GM12873 (cell line): Measurements from ENCODE around the gene TMEM255B.
A peak's percentile ranks its signal among the peaks of the same experiment; 100 is the strongest.

Source experiments
- TF ChIP-seq, protein P1 (sequence below): IDR thresholded peaks from 2 replicates; pipeline ENCODE4 v1.5.1; 2012; ENCODE audit warnings: low read depth, mild to moderate bottlenecking, moderate library complexity, low read length, control low read depth; ENCODE audit not compliant: insufficient read depth; ENCODE audit errors: missing control alignments

TMEM255B gene

DNA sequence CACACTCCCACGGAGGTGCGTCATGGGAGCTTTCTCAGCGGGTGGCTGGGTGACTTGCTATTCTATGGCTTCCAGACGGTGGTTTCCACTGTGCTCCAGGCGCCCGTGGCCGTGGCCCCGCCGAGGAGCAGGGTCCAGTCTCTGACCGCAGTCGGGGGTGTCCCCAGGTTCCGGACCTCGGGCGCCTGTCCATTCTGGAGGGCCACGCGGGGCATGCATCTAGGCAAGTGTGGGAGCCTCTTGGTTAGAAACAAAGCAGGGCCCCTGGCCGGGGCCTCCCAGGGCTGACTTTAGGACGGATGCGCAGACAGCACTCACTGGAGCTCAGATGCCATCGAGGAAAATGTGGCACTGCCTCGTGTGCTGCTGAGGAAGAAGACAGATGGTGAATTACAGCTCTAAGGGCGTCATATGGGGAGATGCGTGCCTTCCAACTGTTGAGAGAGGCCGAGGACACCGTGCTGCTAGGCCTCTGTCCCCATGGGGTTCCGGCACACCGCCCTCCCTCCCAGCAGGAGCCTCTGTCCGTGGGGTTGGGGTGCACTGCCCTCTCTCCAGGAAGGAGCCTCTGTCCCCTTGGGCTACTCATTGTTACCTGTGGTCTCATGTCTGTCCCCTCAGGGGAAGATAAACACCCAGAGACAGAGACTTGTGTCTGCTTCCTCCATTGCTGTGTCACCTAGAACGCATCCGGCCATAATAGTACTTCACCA, 38.1 kb downstream of the TMEM255B start:
- TF ChIP-seq, protein P1, sequence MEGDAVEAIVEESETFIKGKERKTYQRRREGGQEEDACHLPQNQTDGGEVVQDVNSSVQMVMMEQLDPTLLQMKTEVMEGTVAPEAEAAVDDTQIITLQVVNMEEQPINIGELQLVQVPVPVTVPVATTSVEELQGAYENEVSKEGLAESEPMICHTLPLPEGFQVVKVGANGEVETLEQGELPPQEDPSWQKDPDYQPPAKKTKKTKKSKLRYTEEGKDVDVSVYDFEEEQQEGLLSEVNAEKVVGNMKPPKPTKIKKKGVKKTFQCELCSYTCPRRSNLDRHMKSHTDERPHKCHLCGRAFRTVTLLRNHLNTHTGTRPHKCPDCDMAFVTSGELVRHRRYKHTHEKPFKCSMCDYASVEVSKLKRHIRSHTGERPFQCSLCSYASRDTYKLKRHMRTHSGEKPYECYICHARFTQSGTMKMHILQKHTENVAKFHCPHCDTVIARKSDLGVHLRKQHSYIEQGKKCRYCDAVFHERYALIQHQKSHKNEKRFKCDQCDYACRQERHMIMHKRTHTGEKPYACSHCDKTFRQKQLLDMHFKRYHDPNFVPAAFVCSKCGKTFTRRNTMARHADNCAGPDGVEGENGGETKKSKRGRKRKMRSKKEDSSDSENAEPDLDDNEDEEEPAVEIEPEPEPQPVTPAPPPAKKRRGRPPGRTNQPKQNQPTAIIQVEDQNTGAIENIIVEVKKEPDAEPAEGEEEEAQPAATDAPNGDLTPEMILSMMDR: no peak

DNA sequence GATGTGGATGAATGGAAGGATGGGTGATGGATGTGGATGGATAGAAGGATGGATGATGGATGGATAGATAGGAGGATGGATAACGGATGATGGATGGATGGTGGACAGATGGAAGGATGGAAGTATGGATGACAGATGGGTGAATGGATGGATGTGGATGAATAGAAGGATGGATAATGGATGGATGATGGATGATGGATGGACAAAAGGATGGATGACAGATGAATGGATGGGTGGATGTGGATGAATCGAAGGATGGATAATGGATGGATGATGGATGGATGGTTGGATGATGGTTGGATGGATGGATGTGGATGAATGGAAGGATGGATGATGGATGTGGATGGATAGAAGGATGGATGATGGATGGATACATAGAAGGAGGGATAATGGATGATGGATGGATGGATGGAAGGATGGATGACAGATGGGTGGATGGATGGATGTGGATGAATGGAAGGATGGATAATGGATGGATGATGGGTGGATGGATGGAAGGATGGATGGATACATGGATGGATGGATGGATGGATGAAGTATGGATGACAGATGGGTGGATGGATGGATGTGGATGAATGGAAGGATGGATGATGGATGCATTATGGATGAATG, 39.3 kb downstream of the TMEM255B start:
- TF ChIP-seq, protein P1: no peak

DNA sequence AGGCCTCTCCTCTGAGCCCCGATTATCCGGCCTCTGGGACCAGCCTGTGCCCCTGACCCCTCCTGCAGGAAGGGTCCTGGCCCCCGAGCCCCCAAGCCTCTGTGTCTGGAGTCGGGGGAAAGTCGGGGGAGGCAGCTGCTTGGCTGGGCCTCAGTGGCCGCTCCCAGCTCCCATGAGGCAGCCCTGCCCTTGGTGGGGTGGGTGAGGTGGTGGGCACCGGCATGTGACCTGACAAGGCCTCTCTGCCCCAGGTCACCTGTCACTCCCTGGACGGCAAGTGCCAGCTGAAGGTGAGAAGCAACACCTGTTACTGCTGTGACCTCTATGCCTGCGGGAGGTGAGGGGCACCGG, 41.5 kb downstream of the TMEM255B start:
- TF ChIP-seq, protein P1: no peak

DNA sequence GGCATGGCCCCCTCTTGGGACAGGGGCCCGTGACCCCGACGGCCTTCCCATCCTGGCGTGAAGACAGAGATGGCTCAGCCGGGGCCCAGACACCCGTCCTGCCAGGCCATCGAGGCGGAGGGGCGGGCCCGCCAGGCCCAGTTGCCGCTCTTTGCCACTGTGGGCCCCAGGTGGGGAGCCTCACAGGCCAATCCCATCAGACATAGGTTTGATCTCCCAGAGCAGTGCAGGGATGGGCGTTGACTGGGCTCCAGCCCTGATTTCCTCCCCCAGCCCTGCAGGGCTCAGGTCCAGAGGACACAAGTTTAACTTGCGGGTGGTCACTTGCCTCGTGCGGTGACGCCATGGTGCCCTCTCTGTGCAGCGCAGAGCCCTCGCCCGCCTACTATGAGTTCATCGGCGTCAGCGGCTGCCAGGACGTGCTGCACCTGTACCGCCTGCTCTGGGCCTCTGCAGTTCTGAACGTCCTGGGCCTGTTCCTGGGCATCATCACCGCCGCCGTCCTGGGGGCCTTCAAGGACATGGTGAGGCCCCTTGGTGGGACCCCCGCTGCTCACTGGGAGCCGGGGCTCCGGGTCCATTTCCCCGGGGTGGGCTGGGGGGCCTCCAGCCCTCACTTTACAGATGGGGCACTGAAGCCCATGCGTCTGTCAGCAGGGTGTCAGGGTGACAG, 42.4 kb downstream of the TMEM255B start:
- TF ChIP-seq, protein P1: no peak

- TF ChIP-seq, protein P1: no peak
Observed at GRCh38 chr13:113802090-113802531, 43.1 kb downstream of the TMEM255B start.

GRCh38 chr13:113802761-113803160, 43.7 kb downstream of the TMEM255B start:
- TF ChIP-seq, protein P1: peak; percentile 16

DNA sequence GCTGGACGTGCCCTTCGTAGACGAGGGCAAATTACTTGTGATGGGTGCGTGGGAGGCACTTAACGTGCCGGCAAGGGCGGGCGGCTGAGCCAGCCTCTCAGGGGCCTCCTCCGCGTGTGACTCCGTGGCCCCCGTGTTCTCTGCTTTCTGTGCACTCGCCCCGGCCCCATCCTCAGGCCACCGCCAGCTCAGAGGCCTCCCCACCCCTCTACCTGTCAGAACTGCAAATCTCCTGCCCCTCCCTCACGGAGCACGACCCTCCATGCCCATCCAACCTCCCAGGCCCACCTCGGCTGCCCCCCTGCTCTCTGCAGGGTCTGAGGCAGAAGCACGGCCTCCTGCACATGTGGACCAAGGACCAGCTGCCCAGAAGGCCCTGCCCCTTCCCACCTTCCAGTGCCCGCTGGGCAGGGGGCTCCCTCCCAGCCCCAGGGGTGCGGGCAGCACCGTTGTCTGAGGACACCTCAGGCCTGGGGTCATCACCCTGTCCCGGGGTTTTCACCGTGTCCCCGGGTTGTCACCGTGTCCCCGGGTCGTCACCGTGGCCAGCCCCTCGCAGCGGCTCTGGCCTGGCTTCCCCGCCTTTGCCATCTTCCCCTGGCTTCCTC, 44.5 kb downstream of the TMEM255B start:
- TF ChIP-seq, protein P1: no peak
